ENCODE measurements around the gene PRR3. TPM values are rescaled to one million over a fixed set of nuclear protein-coding genes. Genes with fewer than 3 reads are reported as not detected.
"Not testable (repeated sequence)": the region's sequence is repeated elsewhere in the genome, so short reads cannot be mapped to it uniquely, and the experiment has no call there.

The PRR3 gene
- total RNA-seq, 1 donor, result 6.8 TPM

DNA sequence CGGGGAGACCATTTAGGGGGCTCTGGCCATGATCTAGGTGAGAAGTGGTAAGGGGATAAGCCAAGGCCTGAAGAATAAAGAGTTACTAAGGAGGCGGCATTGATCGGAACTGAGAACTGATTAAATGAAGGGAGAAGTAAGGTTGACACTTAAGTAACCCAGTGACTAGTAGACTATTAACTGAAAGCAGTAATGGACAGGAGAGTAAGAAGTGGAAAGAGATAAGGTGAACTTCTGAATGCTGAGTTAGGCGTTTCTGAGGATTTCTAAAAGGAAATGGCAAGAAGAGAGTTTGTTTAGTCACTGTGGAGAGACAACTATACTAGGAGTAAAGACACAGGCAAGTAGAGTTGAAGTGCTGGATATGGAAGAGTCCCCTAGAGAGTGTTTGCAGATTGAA is 16.0 kb downstream of the PRR3 start:
- H3K4me3 ChIP-seq (ENCODE audit: low read length), result no peak overlapping the region
- H3K9me3 ChIP-seq (ENCODE audit: low read depth, low read length), result no peaks in the 10 kb centered on the region
- H3K4me1 ChIP-seq (ENCODE audit: insufficient read depth, low read length), result peaks cover 36% of the 10 kb centered on the region
- no peaks in the 10 kb centered on the region for H3K27me3 ChIP-seq (ENCODE audit: insufficient read depth, low read length)

DNA sequence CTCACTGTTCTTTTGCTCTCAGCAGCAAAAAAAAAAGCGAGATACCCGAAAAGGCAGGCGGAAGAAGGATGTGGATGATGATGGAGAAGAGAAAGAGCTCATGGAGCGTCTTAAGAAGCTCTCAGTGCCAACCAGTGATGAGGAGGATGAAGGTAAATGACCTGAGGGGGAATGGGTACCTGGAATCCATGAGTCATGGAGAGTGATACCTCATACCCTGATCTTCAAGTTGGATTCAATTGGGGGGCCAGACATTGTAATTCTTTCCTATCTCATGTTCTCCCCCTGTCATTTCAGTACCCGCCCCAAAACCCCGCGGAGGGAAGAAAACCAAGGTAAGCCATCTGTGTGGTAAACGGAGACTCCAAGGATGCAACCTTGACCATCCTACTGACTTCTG is 21.0 kb downstream of the PRR3 start:
- H3K4me3 ChIP-seq (ENCODE audit: low read length), result no peak overlapping the region
- no peaks in the 10 kb centered on the region for H3K9me3 ChIP-seq (ENCODE audit: low read depth, low read length)
- no peaks in the 10 kb centered on the region for H3K27me3 ChIP-seq (ENCODE audit: insufficient read depth, low read length)
- H3K4me1 ChIP-seq (ENCODE audit: insufficient read depth, low read length), result peaks cover 10% of the 10 kb centered on the region

- Histone ChIP-seq H3K27me3 (ENCODE audit: insufficient read depth, low read length) (no peaks in the 10 kb centered on the region), H3K4me1 (ENCODE audit: insufficient read depth, low read length) (no peaks in the 10 kb centered on the region), H3K4me3 (ENCODE audit: low read length) (no peak overlapping the region), H3K9me3 (ENCODE audit: low read depth, low read length) (no peaks in the 10 kb centered on the region)
Measured at GRCh38 chr6:30583921-30584320, 26.8 kb downstream of the PRR3 start.

DNA sequence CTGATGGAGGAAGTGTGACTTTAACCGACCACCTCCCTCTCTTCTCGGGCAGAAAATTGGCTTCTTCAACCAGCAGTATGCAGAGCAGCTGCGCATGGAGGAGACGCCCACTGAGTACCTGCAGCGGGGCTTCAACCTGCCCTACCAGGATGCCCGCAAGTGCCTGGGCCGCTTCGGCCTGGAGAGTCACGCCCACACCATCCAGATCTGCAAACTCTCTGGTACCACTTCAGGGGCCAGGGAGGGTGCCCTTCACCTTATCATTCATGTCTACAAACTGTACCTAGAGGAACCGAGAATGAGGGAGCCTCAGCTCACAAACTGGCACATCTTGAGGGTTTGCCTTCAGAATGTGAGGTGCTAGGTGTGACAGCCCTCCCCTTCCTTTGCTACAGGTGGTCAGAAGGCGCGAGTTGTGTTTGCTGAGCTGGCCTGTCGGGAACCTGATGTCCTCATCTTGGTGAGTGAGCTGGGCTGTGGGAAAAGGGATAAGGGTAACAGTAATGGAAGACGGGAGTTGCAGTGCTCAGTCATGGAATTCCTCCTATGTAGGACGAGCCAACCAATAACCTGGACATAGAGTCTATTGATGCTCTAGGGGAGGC is 32.8 kb downstream of the PRR3 start:
- Histone ChIP-seq H3K4me3 (ENCODE audit: low read length) (no peak overlapping the region), H3K27me3 (ENCODE audit: insufficient read depth, low read length) (no peaks in the 10 kb centered on the region), H3K9me3 (ENCODE audit: low read depth, low read length) (no peaks in the 10 kb centered on the region), H3K4me1 (ENCODE audit: insufficient read depth, low read length) (no peaks in the 10 kb centered on the region)

DNA sequence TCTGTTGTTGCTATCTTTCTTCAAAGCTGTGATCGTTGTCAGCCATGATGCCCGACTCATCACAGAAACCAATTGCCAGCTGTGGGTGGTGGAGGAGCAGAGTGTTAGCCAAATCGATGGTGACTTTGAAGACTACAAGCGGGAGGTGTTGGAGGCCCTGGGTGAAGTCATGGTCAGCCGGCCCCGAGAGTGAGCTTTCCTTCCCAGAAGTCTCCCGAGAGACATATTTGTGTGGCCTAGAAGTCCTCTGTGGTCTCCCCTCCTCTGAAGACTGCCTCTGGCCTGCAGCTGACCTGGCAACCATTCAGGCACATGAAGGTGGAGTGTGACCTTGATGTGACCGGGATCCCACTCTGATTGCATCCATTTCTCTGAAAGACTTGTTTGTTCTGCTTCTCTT is 33.4 kb downstream of the PRR3 start:
- no peak overlapping the region for H3K4me3 ChIP-seq (ENCODE audit: low read length)
- no peaks in the 10 kb centered on the region for H3K27me3 ChIP-seq (ENCODE audit: insufficient read depth, low read length)
- H3K9me3 ChIP-seq (ENCODE audit: low read depth, low read length), result no peaks in the 10 kb centered on the region
- no peaks in the 10 kb centered on the region for H3K4me1 ChIP-seq (ENCODE audit: insufficient read depth, low read length)

- no peaks in the 10 kb centered on the region for H3K9me3 ChIP-seq (ENCODE audit: low read depth, low read length)
- H3K4me1 ChIP-seq (ENCODE audit: insufficient read depth, low read length), result no peaks in the 10 kb centered on the region
- H3K4me3 ChIP-seq (ENCODE audit: low read length), result no peak overlapping the region
- H3K27me3 ChIP-seq (ENCODE audit: insufficient read depth, low read length), result no peaks in the 10 kb centered on the region
Measured at GRCh38 chr6:30591008-30591407, 33.9 kb downstream of the PRR3 start.

- Histone ChIP-seq H3K4me3 (ENCODE audit: low read length) (no peak overlapping the region), H3K9me3 (ENCODE audit: low read depth, low read length) (no peaks in the 10 kb centered on the region), H3K4me1 (ENCODE audit: insufficient read depth, low read length) (no peaks in the 10 kb centered on the region), H3K27me3 (ENCODE audit: insufficient read depth, low read length) (no peaks in the 10 kb centered on the region)
Measured at GRCh38 chr6:30592287-30592686, 35.2 kb downstream of the PRR3 start.

DNA sequence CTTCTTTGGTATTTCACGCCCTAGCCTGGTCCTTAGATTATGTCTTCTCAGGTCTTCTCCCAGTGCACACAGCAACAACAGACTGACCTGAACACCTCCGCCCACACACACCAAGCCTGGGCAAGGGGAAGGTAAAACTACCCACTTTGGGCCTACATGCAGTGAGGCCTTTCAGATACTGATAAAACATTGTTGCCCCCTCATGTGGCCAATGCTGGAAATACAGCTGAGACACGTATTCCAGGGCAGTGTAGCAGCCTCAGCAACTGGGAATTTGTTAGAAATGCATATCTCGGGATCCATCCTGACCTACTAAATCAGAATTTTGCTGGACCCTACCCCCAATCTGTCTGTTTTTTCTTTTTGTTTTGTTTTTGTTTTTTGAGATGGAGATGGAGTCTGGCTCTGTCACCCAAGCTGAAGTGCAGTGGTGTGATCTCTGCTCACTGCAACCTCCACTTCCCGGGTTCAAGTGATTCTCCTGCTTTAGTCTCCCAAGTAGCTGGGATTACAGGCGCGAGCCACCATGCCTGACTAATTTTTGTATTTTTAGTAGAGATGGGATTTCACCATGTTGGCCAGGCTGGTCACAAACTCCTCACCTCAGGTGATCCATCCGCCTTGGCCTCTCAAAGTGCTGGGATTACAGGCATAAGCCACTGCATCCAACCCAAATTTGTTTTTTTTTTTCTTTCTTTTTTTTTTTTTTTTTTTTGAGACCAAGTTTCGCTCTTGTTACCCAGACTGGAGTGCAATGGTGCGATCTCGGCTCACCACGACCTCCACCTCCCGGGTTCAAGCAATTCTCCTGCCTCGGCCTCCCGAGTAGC is 40.4 kb downstream of the PRR3 start:
- not testable (repeated sequence) for H3K9me3 ChIP-seq (ENCODE audit: low read depth, low read length); H3K27me3 ChIP-seq (ENCODE audit: insufficient read depth, low read length); H3K4me1 ChIP-seq (ENCODE audit: insufficient read depth, low read length); H3K4me3 ChIP-seq (ENCODE audit: low read length)

GRCh38 chr6:30598912-30599624 is 42.0 kb downstream of the PRR3 start:
- Histone ChIP-seq H3K4me1 (ENCODE audit: insufficient read depth, low read length) (peaks cover 6% of the 10 kb centered on the region), H3K9me3 (ENCODE audit: low read depth, low read length) (no peaks in the 10 kb centered on the region)

DNA sequence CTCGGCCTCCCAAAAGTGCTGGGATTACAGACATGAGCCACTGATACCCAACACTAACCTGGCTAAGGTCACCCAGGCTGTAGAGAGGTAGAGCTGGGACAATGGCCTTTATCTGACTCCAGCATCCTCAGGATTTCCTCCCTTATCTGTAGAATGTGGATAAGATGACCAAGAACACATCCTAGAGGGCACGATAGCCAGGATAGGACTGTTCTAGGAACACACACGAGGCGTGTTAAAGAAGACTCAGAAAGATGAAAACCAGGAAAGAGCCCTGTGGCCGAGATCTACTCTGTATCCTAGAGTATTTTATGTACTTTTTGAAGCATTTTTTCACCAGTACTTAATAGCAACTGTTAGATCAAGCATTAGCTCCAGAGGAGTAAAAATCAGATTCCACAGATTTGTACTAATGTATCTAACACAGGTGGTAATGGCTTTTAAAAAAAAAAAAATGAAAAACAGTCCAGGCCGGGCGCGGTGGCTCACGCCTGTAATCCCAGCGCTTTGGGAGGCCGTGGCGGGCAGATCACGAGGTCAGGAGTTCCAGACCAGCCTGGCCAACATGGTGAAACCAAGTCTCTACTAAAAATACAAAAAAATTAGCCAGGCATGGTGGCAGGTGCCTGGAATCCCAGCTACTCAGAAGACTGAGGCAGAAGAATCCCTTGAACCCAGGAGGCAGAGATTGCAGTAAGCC is 42.7 kb downstream of the PRR3 start:
- Histone ChIP-seq H3K4me3 (ENCODE audit: low read length) (no peak overlapping the region), H3K27me3 (ENCODE audit: insufficient read depth, low read length) (no peaks in the 10 kb centered on the region), H3K4me1 (ENCODE audit: insufficient read depth, low read length) (peaks cover 6% of the 10 kb centered on the region)

More at GRCh38 chr6:30598912-30599624, 42.0 kb downstream of the PRR3 start:
- H3K4me3 ChIP-seq (ENCODE audit: low read length), result no peak overlapping the region
- H3K27me3 ChIP-seq (ENCODE audit: insufficient read depth, low read length), result no peaks in the 10 kb centered on the region

DNA sequence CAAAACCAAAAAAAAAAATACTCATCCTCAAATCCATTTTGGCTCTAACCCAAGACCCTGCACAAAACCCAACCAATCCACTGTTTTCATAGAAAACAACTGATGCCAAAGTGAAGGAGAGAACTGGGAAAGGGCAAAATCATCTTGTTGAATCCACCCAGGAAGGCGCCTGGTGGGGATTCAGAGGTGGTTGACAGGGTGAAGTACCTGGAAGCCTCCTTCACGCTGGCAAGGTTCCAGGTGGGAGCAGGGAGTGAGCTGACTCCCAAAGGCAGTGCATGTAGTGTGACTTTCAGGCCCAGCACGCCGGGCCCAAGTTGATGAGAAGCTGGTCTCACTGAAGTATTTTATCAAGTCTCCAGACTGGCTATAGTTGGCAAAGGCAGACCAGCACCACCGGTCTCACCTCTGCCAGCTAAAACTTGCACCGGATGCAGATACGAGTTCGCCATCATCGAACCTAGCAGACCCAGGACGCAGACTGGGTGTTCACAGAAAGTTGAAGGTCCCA is 43.4 kb downstream of the PRR3 start:
- H3K4me1 ChIP-seq (ENCODE audit: insufficient read depth, low read length), result peaks cover 6% of the 10 kb centered on the region
- H3K27me3 ChIP-seq (ENCODE audit: insufficient read depth, low read length), result no peaks in the 10 kb centered on the region
- no peak overlapping the region for H3K4me3 ChIP-seq (ENCODE audit: low read length)
- H3K9me3 ChIP-seq (ENCODE audit: low read depth, low read length), result no peaks in the 10 kb centered on the region

More for the DNA sequence above, 42.7 kb downstream of the PRR3 start:
- H3K9me3 ChIP-seq (ENCODE audit: low read depth, low read length), result no peaks in the 10 kb centered on the region

- Histone ChIP-seq H3K4me3 (ENCODE audit: low read length) (no peak overlapping the region), H3K9me3 (ENCODE audit: low read depth, low read length) (no peaks in the 10 kb centered on the region), H3K27me3 (ENCODE audit: insufficient read depth, low read length) (no peaks in the 10 kb centered on the region)
Measured at GRCh38 chr6:30601436-30601814, 44.3 kb downstream of the PRR3 start.

GRCh38 chr6:30601815-30602641 is 44.9 kb downstream of the PRR3 start:
- no peaks in the 10 kb centered on the region for H3K9me3 ChIP-seq (ENCODE audit: low read depth, low read length)
- H3K4me3 ChIP-seq (ENCODE audit: low read length), result no peak overlapping the region

More at GRCh38 chr6:30601436-30601814, 44.3 kb downstream of the PRR3 start:
- H3K4me1 ChIP-seq (ENCODE audit: insufficient read depth, low read length), result peaks cover 6% of the 10 kb centered on the region

GRCh38 chr6:30603961-30604360 is 46.9 kb downstream of the PRR3 start:
- Histone ChIP-seq H3K9me3 (ENCODE audit: low read depth, low read length) (no peaks in the 10 kb centered on the region), H3K4me3 (ENCODE audit: low read length) (no peak overlapping the region), H3K4me1 (ENCODE audit: insufficient read depth, low read length) (peaks cover 6% of the 10 kb centered on the region), H3K27me3 (ENCODE audit: insufficient read depth, low read length) (no peaks in the 10 kb centered on the region)

More at GRCh38 chr6:30601815-30602641, 44.9 kb downstream of the PRR3 start:
- Histone ChIP-seq H3K4me1 (ENCODE audit: insufficient read depth, low read length) (peaks cover 6% of the 10 kb centered on the region), H3K27me3 (ENCODE audit: insufficient read depth, low read length) (no peaks in the 10 kb centered on the region)

Measured in mononuclear cell (primary cell).